ENCODE measurements around the gene MB.

GRCh38 chr22:35661464-35661863, 44.3 kb upstream of the MB start:
- TF ChIP-seq CTCF (conservative IDR thresholded peaks at IDR 0.05; ENCODE audit: low read depth, low read length) (no peak), EZH2 (IDR thresholded peaks at IDR 0.05; ENCODE audit: borderline replicate concordance, low read depth, low read length, poor library complexity, severe bottlenecking) (no peak)
